ENCODE measurements around the gene EXOSC1.

DNA sequence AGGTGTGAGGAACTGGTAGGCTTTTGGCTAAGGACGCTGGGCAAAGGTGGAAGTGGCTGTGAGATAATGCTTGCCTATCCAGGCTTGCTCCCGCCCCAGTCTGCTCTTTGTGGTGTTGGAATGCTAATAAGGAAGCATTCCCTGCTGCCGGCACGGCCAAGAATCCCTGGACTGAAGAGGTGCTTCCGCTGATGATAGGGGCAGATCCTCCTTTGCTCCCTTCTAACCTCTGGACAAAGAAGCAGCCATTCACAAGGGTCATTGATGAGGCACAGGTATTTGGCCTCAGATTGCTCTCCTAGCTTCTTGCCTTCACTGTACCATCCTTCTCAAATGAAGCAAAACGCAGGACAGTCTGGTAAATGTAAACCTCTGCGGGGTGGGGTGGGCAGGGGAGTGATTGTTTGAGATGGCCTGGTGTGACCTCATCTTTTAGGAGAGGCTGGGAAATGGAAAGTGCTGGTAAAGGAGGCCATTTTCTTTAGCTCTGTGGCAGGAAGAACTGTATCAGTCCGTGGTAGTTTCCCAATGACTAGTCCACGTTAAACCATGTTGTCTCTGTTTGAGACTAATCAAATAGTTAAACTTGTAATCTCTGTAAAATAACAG, 18.1 kb downstream of the EXOSC1 start:
- TF ChIP-seq, protein P1, sequence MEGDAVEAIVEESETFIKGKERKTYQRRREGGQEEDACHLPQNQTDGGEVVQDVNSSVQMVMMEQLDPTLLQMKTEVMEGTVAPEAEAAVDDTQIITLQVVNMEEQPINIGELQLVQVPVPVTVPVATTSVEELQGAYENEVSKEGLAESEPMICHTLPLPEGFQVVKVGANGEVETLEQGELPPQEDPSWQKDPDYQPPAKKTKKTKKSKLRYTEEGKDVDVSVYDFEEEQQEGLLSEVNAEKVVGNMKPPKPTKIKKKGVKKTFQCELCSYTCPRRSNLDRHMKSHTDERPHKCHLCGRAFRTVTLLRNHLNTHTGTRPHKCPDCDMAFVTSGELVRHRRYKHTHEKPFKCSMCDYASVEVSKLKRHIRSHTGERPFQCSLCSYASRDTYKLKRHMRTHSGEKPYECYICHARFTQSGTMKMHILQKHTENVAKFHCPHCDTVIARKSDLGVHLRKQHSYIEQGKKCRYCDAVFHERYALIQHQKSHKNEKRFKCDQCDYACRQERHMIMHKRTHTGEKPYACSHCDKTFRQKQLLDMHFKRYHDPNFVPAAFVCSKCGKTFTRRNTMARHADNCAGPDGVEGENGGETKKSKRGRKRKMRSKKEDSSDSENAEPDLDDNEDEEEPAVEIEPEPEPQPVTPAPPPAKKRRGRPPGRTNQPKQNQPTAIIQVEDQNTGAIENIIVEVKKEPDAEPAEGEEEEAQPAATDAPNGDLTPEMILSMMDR (IDR thresholded peaks at IDR 0.05), result no peak
- TF ChIP-seq POLR2A (IDR thresholded peaks at IDR 0.05), result no peak
